ENCODE results near the gene SIX5.

The SIX5 gene

DNA sequence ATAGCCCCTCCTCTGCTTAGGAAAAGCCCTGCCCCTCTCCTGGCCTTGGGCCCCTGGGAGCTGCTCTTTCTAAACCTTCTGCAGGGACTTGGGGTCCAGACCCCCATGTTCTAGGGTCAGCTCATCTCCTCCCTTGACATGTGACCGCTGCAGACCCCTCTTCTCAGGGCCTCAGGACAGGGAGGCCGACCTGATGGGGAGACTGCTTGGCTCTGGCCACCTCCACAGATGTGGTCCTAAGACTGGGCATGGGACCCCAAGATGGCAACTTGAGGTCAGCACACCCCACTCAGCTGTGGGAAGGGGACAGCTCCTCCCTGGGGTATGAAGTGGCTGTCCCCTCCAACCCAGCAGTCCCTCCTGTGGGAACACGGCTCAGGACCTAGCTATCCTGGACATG is 3.9 kb upstream of the SIX5 start:
- Histone ChIP-seq H3K36me3 (ENCODE audit: insufficient read depth, low read length) (no peaks in the 10 kb centered on the region; the same call in 1 of the 2 replicates), H3K9ac (ENCODE audit: low read depth, low read length) (no peak overlapping the region), H3K4me1 (ENCODE audit: insufficient read depth, low read length) (peaks cover 6% of the 10 kb centered on the region), H3K9me3 (ENCODE audit: control insufficient read depth, insufficient read depth, low read length) (no peaks in the 10 kb centered on the region)

- Histone ChIP-seq H3K9ac (ENCODE audit: low read depth, low read length) (peak overlapping the region; percentile 42), H3K36me3 (ENCODE audit: insufficient read depth, low read length) (no peaks in the 10 kb centered on the region; the same call in 1 of the 2 replicates), H3K9me3 (ENCODE audit: control insufficient read depth, insufficient read depth, low read length) (no peaks in the 10 kb centered on the region), H3K4me1 (ENCODE audit: insufficient read depth, low read length) (peaks cover 6% of the 10 kb centered on the region)
These were observed 3.2 kb upstream of the SIX5 start for GRCh38 chr19:45772130-45772840.

DNA sequence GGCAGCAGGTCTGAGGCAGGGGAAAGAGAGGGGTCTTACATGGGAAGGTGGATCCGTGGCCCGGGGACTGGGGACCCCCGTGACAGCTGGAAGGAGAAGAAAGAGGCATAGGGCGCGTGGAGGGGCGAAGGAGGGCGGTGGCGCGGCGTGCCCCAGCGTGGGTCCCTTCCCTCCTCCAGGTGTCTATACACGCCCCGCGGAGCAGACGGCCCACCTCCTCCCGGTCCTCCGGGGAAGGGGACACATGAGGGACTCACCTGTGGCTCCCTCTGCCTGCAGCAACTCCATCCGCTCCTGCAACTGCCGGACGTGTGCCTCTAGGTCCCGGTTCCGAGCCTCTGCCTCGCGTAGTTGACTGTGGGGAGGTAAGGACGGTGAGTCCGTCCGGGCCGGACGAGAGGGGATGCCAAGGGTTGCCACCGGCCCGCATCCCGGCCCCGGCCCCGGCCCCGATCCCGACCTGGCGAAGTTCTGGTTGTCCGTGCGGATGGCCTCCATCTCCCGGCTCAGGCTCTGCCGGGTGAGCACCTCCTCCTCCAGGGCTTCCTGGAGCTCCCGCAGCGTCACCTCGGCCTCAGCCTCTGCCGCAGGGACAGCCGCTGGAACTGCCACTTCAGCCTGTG is 2.4 kb upstream of the SIX5 start:
- Histone ChIP-seq H3K36me3 (ENCODE audit: insufficient read depth, low read length) (no peaks in the 10 kb centered on the region), H3K9me3 (ENCODE audit: control insufficient read depth, insufficient read depth, low read length) (no peaks in the 10 kb centered on the region), H3K4me1 (ENCODE audit: insufficient read depth, low read length) (peaks cover 6% of the 10 kb centered on the region), H3K9ac (ENCODE audit: low read depth, low read length) (peak overlapping the region; percentile 42)

GRCh38 chr19:45770192-45771101 is 1.4 kb upstream of the SIX5 start:
- no peaks in the 10 kb centered on the region for H3K36me3 ChIP-seq (ENCODE audit: insufficient read depth, low read length)
- H3K9ac ChIP-seq (ENCODE audit: low read depth, low read length): peak overlapping the region; percentile 64
- peaks cover 10% of the 10 kb centered on the region for H3K4me1 ChIP-seq (ENCODE audit: insufficient read depth, low read length)
- no peaks in the 10 kb centered on the region for H3K9me3 ChIP-seq (ENCODE audit: control insufficient read depth, insufficient read depth, low read length)

- H3K4me1 ChIP-seq (ENCODE audit: insufficient read depth, low read length): peaks cover 17% of the 10 kb centered on the region
- no peaks in the 10 kb centered on the region for H3K36me3 ChIP-seq (ENCODE audit: insufficient read depth, low read length)
- peak overlapping the region; percentile 64 for H3K9ac ChIP-seq (ENCODE audit: low read depth, low read length)
- no peaks in the 10 kb centered on the region for H3K9me3 ChIP-seq (ENCODE audit: control insufficient read depth, insufficient read depth, low read length)
These were observed 754 bp upstream of the SIX5 start for GRCh38 chr19:45769821-45770191.

DNA sequence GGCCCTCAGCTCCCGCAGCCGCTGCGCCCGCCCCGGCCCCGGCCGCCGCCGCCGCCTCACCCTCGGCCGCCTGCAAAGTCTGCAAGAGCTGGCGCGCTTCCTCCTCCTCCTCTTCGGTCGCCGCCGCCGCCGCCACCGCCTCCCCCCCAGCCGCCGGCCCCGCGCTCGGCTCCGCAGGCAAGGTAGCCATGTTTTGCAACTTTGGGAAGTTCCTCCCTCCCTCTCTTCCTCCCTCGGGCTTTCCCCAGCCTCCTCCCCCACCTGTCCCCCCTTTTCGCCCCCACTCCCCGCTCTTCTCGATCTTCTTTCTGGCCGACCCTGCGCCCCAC is 433 bp downstream of the SIX5 start:
- Histone ChIP-seq H3K9me3 (ENCODE audit: control insufficient read depth, insufficient read depth, low read length) (no peaks in the 10 kb centered on the region), H3K4me1 (ENCODE audit: insufficient read depth, low read length) (peaks cover 29% of the 10 kb centered on the region), H3K36me3 (ENCODE audit: insufficient read depth, low read length) (no peaks in the 10 kb centered on the region), H3K9ac (ENCODE audit: low read depth, low read length) (peak overlapping the region; percentile 80)

- Histone ChIP-seq H3K36me3 (ENCODE audit: insufficient read depth, low read length) (no peaks in the 10 kb centered on the region), H3K4me1 (ENCODE audit: insufficient read depth, low read length) (peaks cover 29% of the 10 kb centered on the region), H3K9ac (ENCODE audit: low read depth, low read length) (peak overlapping the region; percentile 80), H3K9me3 (ENCODE audit: control insufficient read depth, insufficient read depth, low read length) (no peaks in the 10 kb centered on the region)
These were observed 984 bp downstream of the SIX5 start for GRCh38 chr19:45767881-45768654.

DNA sequence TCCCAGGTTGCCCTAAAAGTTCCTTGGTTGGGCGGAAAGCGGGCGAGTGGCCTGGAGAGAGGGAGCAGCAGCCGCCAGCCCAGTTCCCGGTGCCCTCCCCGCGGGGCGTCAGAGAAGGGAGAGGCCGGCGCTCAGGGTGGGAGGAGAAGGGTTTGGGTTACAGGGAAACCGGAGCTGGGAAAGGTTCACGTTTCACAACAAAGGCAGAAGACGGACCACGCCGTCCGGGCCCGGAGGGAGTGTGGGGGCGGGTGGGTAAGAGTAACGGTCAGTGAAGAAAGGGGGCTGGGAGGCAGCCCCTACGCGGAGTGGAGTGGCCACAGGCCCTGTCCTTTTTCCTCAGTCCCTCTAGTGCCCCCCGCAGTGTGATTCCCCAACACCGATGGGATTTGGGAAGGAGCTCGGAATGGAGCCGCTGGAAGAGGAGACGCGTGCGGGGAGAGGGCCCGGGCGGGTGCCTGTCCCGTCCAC is 1.6 kb downstream of the SIX5 start:
- peak overlapping the region; percentile 80 for H3K9ac ChIP-seq (ENCODE audit: low read depth, low read length)
- H3K36me3 ChIP-seq (ENCODE audit: insufficient read depth, low read length): no peaks in the 10 kb centered on the region
- H3K4me1 ChIP-seq (ENCODE audit: insufficient read depth, low read length): peaks cover 29% of the 10 kb centered on the region
- H3K9me3 ChIP-seq (ENCODE audit: control insufficient read depth, insufficient read depth, low read length): no peaks in the 10 kb centered on the region

GRCh38 chr19:45766869-45767346 is 2.1 kb downstream of the SIX5 start:
- Histone ChIP-seq H3K4me1 (ENCODE audit: insufficient read depth, low read length) (peaks cover 25% of the 10 kb centered on the region), H3K36me3 (ENCODE audit: insufficient read depth, low read length) (no peaks in the 10 kb centered on the region), H3K9ac (ENCODE audit: low read depth, low read length) (peak overlapping the region; percentile 80), H3K9me3 (ENCODE audit: control insufficient read depth, insufficient read depth, low read length) (no peaks in the 10 kb centered on the region)

DNA sequence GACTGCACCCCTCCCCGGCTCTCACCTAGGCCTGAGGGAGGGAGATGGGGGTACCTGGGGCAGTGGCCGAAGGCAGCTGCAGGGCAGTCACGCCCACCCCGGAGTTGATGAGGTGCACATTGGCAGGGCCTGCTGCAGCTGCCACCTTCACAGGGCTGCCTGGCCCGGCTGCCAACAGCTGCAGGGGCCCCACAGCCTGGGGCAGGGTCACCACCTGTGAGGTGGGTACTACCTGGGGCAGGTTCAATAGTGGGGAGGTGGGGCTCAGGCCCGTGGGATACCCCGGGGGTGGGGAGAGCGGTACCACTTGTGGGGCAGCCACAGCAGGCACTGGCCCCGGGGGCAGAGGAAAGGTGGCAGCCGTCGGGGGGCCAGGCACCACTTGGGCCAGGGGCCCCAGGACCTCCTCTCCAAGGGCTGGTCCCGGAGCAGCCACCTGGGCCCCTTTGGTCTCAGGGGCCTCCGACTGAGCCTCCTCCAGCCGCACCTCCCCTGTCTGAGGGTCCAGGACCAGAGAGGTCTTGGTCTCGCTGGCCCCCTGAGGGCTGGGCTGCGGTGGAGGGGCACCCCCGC is 2.7 kb downstream of the SIX5 start:
- H3K4me1 ChIP-seq (ENCODE audit: insufficient read depth, low read length): peaks cover 23% of the 10 kb centered on the region; the same call in 1 of the 2 replicates
- H3K9ac ChIP-seq (ENCODE audit: low read depth, low read length): peak overlapping the region; percentile 80; the same call in 1 of the 2 replicates
- H3K9me3 ChIP-seq (ENCODE audit: control insufficient read depth, insufficient read depth, low read length): no peaks in the 10 kb centered on the region
- no peaks in the 10 kb centered on the region for H3K36me3 ChIP-seq (ENCODE audit: insufficient read depth, low read length)

- Histone ChIP-seq H3K36me3 (ENCODE audit: insufficient read depth, low read length) (no peaks in the 10 kb centered on the region), H3K9ac (ENCODE audit: low read depth, low read length) (no peak overlapping the region), H3K9me3 (ENCODE audit: control insufficient read depth, insufficient read depth, low read length) (no peaks in the 10 kb centered on the region), H3K4me1 (ENCODE audit: insufficient read depth, low read length) (peaks cover 23% of the 10 kb centered on the region; the same call in 1 of the 2 replicates)
These were observed 3.3 kb downstream of the SIX5 start for GRCh38 chr19:45765702-45766295.

DNA sequence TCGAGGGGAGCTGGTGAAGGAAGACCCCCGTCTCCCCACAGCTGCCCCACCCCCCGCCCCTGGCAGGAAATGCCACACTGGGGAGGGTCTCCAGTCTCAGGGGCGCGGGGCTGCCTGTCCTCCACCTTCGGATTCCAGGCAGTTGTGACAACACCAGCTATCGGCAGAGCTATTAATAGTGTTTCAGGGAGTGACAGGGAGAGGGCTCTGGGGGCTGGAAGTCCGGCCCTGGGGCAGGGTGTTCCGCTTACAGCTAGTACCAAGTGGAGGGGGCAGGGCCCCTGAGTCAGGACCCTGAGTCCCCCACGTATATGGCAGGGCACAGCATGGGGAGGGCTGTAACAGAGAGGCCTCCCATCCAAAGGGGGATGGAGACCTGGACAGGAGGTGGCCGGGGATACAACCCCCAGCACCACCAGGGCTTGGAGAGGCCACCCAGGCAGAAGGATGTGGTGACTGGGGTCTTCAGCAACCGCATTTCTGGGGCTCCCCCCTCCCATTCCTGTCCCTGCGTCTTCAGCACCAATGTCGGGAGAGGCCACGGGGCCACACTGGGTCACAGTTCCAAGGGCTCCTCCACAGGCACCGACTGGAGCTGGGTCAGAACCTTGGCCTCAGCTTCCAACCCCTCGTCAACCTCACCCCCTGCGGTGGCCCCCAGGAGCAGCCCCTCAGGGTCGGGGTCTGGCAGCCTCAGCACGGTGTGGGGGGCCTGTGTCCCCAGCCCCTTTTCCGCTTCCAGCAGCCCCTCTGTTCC is 3.9 kb downstream of the SIX5 start:
- Histone ChIP-seq H3K36me3 (ENCODE audit: insufficient read depth, low read length) (no peaks in the 10 kb centered on the region), H3K9ac (ENCODE audit: low read depth, low read length) (0 out of 2 replicates have a peak overlapping the region, but pooled peaks have one; percentile 8), H3K4me1 (ENCODE audit: insufficient read depth, low read length) (peaks cover 23% of the 10 kb centered on the region; the same call in 1 of the 2 replicates), H3K9me3 (ENCODE audit: control insufficient read depth, insufficient read depth, low read length) (no peaks in the 10 kb centered on the region)

DNA sequence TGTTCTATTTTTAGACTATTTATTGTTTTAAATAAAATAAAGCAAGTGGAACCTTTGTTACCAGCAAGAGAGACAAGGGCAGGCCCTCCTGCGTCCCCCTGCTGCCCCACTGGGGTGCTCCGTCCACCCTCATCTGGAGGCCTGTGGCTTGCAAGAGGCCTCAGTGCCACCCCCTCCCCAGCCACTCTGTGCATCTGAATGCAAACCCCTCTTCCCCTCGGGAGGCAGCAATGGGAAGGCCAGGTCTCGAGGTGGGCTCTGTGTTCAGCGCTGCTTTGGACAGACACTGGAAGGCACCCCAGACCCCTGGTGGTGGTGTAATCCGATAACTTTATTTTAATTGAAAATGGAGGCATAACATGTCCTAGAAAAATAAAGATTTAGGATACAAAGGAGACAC is 4.6 kb downstream of the SIX5 start:
- peaks cover 23% of the 10 kb centered on the region; the same call in 1 of the 2 replicates for H3K4me1 ChIP-seq (ENCODE audit: insufficient read depth, low read length)
- H3K9ac ChIP-seq (ENCODE audit: low read depth, low read length): no peak overlapping the region
- no peaks in the 10 kb centered on the region for H3K9me3 ChIP-seq (ENCODE audit: control insufficient read depth, insufficient read depth, low read length)
- no peaks in the 10 kb centered on the region for H3K36me3 ChIP-seq (ENCODE audit: insufficient read depth, low read length)
